ENCODE results near the gene IMMT.

DNA sequence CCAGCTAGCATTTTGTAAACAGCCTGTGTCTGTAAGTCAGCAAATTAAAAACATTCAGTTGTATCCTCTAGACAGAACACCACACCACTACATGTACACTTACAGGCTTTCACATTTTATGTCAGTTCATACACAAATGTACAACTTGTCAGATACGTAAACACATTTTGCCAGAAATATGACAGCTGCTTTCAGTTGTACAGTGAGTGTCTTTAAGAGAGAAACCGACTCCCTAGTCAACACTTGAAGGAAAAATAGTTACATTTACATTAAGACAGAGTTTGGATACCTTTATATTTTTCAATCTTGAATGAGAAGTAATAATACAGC, 19.2 kb upstream of the IMMT start:
- TF ChIP-seq, protein P1, sequence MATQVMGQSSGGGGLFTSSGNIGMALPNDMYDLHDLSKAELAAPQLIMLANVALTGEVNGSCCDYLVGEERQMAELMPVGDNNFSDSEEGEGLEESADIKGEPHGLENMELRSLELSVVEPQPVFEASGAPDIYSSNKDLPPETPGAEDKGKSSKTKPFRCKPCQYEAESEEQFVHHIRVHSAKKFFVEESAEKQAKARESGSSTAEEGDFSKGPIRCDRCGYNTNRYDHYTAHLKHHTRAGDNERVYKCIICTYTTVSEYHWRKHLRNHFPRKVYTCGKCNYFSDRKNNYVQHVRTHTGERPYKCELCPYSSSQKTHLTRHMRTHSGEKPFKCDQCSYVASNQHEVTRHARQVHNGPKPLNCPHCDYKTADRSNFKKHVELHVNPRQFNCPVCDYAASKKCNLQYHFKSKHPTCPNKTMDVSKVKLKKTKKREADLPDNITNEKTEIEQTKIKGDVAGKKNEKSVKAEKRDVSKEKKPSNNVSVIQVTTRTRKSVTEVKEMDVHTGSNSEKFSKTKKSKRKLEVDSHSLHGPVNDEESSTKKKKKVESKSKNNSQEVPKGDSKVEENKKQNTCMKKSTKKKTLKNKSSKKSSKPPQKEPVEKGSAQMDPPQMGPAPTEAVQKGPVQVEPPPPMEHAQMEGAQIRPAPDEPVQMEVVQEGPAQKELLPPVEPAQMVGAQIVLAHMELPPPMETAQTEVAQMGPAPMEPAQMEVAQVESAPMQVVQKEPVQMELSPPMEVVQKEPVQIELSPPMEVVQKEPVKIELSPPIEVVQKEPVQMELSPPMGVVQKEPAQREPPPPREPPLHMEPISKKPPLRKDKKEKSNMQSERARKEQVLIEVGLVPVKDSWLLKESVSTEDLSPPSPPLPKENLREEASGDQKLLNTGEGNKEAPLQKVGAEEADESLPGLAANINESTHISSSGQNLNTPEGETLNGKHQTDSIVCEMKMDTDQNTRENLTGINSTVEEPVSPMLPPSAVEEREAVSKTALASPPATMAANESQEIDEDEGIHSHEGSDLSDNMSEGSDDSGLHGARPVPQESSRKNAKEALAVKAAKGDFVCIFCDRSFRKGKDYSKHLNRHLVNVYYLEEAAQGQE (IDR thresholded peaks at IDR 0.05; ENCODE audit: insufficient read depth in 1 of 2, low read depth in 2 of 2, low read length in 2 of 2) = no peak
- no peak for TF ChIP-seq SIN3A (IDR thresholded peaks at IDR 0.05; ENCODE audit: borderline replicate concordance, insufficient read depth, low read length)
- no peak for TF ChIP-seq POLR2AphosphoS5 (IDR thresholded peaks at IDR 0.05; ENCODE audit: low read depth, low read length)
- no peak for TF ChIP-seq TAF1 (IDR thresholded peaks at IDR 0.05; ENCODE audit: borderline replicate concordance, insufficient read depth, low read length)
